K562 (cell line): ENCODE measurements around the gene SAMD11. TPM values are rescaled to one million over a fixed set of nuclear protein-coding genes. Genes with fewer than 3 reads are reported as not detected.
A peak's percentile ranks its signal among the peaks of the same experiment; 100 is the strongest.

Experiments used
- CREB1 ChIP-seq, 2 experiments: sonication (generic) in 1 of 2; formaldehyde crosslinking in 1 of 2; IDR thresholded peaks; 2 replicates each; pipeline versions ENCODE4 v1.6.1 to v1.8.0; 2012 to 2022; ENCODE audit warnings: inconsistent platforms in 1 of 2, mild to moderate bottlenecking in 1 of 2, missing genetic modification reagents in 1 of 2, moderate library complexity in 1 of 2
- DMBX1 ChIP-seq: fragments of 250-450 bp; sonication (Bioruptor Pico); IDR thresholded peaks from 2 replicates; pipeline ENCODE4 v1.8.0; 2022; ENCODE audit warnings: inconsistent platforms, mild to moderate bottlenecking, moderate library complexity, borderline replicate concordance
- FOXO4 ChIP-seq: fragments of 450-650 bp; formaldehyde crosslinking; IDR thresholded peaks from 2 replicates; pipeline ENCODE4 v1.4.0; 2020; ENCODE audit warnings: mild to moderate bottlenecking, moderate library complexity
- HEY1 ChIP-seq: fragments of 250-450 bp; sonication (Bioruptor Pico); IDR thresholded peaks from 2 replicates; pipeline ENCODE4 v1.5.0; 2020; ENCODE audit warnings: mild to moderate bottlenecking, moderate library complexity, borderline replicate concordance
- HIVEP1 ChIP-seq: fragments of 250-450 bp; sonication (Bioruptor Pico); IDR thresholded peaks from 2 replicates; pipeline ENCODE4 v1.4.0; 2020; ENCODE audit warnings: mild to moderate bottlenecking
- HNRNPLL ChIP-seq: fragments of 200-400 bp; formaldehyde crosslinking; IDR thresholded peaks from 2 replicates; pipeline ENCODE4 v1.6.1; 2017; ENCODE audit warnings: low read length, low read depth, mild to moderate bottlenecking; ENCODE audit not compliant: poor library complexity, severe bottlenecking
- NFIX ChIP-seq: fragments of 250-450 bp; sonication (Bioruptor Pico); IDR thresholded peaks from 2 replicates; pipeline ENCODE4 v1.4.0; 2020; ENCODE audit warnings: low read depth, mild to moderate bottlenecking, moderate library complexity
- PCBP2 ChIP-seq: fragments of 200-400 bp; formaldehyde crosslinking; IDR thresholded peaks from 2 replicates; pipeline ENCODE4 v1.6.1; 2018; ENCODE audit warnings: low read length, low read depth, mild to moderate bottlenecking, moderate library complexity; ENCODE audit not compliant: poor library complexity, severe bottlenecking
- RBBP5 ChIP-seq: fragments of 200-600 bp; sonication (generic); IDR thresholded peaks from 2 replicates; pipeline ENCODE4 v1.6.1; 2012; ENCODE audit warnings: borderline replicate concordance, mild to moderate bottlenecking, low read length, control low read depth, inconsistent platforms; ENCODE audit not compliant: insufficient read depth, poor library complexity, severe bottlenecking
- RBM14 ChIP-seq: fragments of 200-400 bp; formaldehyde crosslinking; IDR thresholded peaks from 2 replicates; pipeline ENCODE4 v1.6.1; 2018; ENCODE audit warnings: low read depth, mild to moderate bottlenecking, low read length, moderate library complexity, borderline replicate concordance; ENCODE audit not compliant: insufficient read depth
- SIRT6 ChIP-seq: IDR thresholded peaks from one replicate; pipeline ENCODE4 v1.6.1; 2012; ENCODE audit warnings: low read depth, mild to moderate bottlenecking, control low read depth, inconsistent platforms, low read length, moderate library complexity
- VEZF1 ChIP-seq: fragments of 200-800 bp; sonication (Bioruptor generic); IDR thresholded peaks from 2 replicates; pipeline ENCODE4 v1.6.1; 2017; ENCODE audit warnings: missing genetic modification characterization, missing compliant biosample characterization
- ZNF407 ChIP-seq: fragments of 450-650 bp; IDR thresholded peaks from 2 replicates; pipeline ENCODE4 v1.6.1; 2016; ENCODE audit warnings: low read depth
- ZNF445 ChIP-seq: fragments of 250-450 bp; sonication (Bioruptor Pico); IDR thresholded peaks from 2 replicates; pipeline ENCODE4 v1.4.0; 2020; ENCODE audit warnings: low read depth, mild to moderate bottlenecking, moderate library complexity
- ZNF57 ChIP-seq: fragments of 450-650 bp; formaldehyde crosslinking; IDR thresholded peaks from 2 replicates; pipeline ENCODE4 v1.4.0; 2020; ENCODE audit warnings: mild to moderate bottlenecking, moderate library complexity
- polyA plus RNA-seq, 8 experiments: library from polyadenylated mRNA; depleted of rRNA in 4 of 8; stranded (reverse) in 5 of 8; unstranded in 3 of 8; fragments of >200 nt; fragmentation: Nextera tagmentation in 2 of 8; fragmentation: Illumina TruSeq in 1 of 8; extraction: Ambion mirVana in 2 of 8; extraction: Trizol in 1 of 8; gene quantifications; 2 replicates each; pipeline versions ENCODE4 v1.2.1 to v1.2.3, GENCODE V29; 2011 to 2014; ENCODE audit warnings: inconsistent platforms in 1 of 8, missing spikeins in 1 of 8
- total RNA-seq, 7 experiments: library from RNA; depleted of rRNA in 6 of 7; stranded (reverse); fragments of >200 nt in 6 of 7; fragmentation: Illumina TruSeq in 2 of 7; extraction: Trizol in 2 of 7; gene quantifications; 2 replicates each; pipeline versions ENCODE4 v1.2.1 to v1.2.3, GENCODE V29; 2011 to 2021; ENCODE audit warnings: low replicate concordance in 1 of 7

The SAMD11 gene
- total and polyA plus RNA-seq, 9 of the 15 experiments (the other 6 are each of a cell fraction or from before 2014, with no cell fraction given), result 0.07 to 0.82 (median 0.11) TPM; not detected in 2

- peak; percentile 70 for TF ChIP-seq VEZF1
- TF ChIP-seq ZNF57 (CRISPR knock-in tag), result no peak
- no peak for TF ChIP-seq HNRNPLL
- TF ChIP-seq ZNF407, result no peak
- TF ChIP-seq HEY1 (CRISPR knock-in tag), result no peak
- TF ChIP-seq ZNF445, result no peak
- no peak for TF ChIP-seq RBM14
- TF ChIP-seq HIVEP1 (CRISPR knock-in tag), result no peak
- TF ChIP-seq CREB1 (IDR thresholded peaks at IDR 0.05), result no peak; the same call in 1 of the 2 replicates
- peak; percentile 70 for TF ChIP-seq CREB1 (CRISPR knock-in tag; IDR thresholded peaks at IDR 0.05)
- TF ChIP-seq RBBP5, result peak; percentile 73
- TF ChIP-seq PCBP2, result no peak
- no peak for TF ChIP-seq FOXO4 (CRISPR knock-in tag)
- peak; percentile 71; the same call in 1 of the 2 replicates for TF ChIP-seq DMBX1 (CRISPR knock-in tag)
- TF ChIP-seq SIRT6, result no peak
- TF ChIP-seq NFIX (CRISPR knock-in tag), result no peak
These were observed 36.8 kb downstream of the SAMD11 start, which contains the start of gene KLHL17 (continued) for GRCh38 chr1:960363-961131.
